GM23248 (cell line): ENCODE results near the gene FBH1. TPM values are rescaled to one million over a fixed set of nuclear protein-coding genes. Genes with fewer than 3 reads are reported as not detected.

Experiments
- DNase-seq: peaks from one replicate; pipeline ENCODE4 v3.0.0-alpha.2; 2015
- H2AFZ ChIP-seq: fragments of 200-600 bp; sonication (generic); 2 replicates; pipeline ENCODE4 v1.6.1; 2016; ENCODE audit warnings: antibody characterized with exemption
- H3F3A ChIP-seq: fragments of 200-600 bp; sonication (generic); 2 replicates; pipeline ENCODE4 v1.6.1; 2016; ENCODE audit warnings: mild to moderate bottlenecking, antibody characterized with exemption, mixed run types; ENCODE audit not compliant: insufficient read depth
- H3K27ac ChIP-seq: fragments of 200-600 bp; sonication (generic); 2 replicates; pipeline ENCODE4 v1.5.1; 2016; ENCODE audit warnings: mild to moderate bottlenecking
- H3K27me3 ChIP-seq: fragments of 200-600 bp; sonication (generic); replicated peaks from 2 replicates; pipeline ENCODE4 v1.6.1; 2016; ENCODE audit warnings: mild to moderate bottlenecking; ENCODE audit not compliant: insufficient read depth
- H3K36me3 ChIP-seq: fragments of 200-600 bp; sonication (generic); 2 replicates; pipeline ENCODE4 v1.6.1; 2016; ENCODE audit warnings: low read depth, mild to moderate bottlenecking
- H3K4me1 ChIP-seq: fragments of 200-600 bp; sonication (generic); 2 replicates; pipeline ENCODE4 v1.6.1; 2016; ENCODE audit warnings: mild to moderate bottlenecking; ENCODE audit not compliant: insufficient read depth
- H3K4me2 ChIP-seq: fragments of 200-600 bp; sonication (generic); one replicate; pipeline ENCODE4 v1.6.1; 2016; ENCODE audit warnings: mild to moderate bottlenecking; ENCODE audit not compliant: unreplicated experiment
- H3K4me3 ChIP-seq: fragments of 200-600 bp; sonication (generic); 2 replicates; pipeline ENCODE4 v1.5.1; 2016; ENCODE audit warnings: mild to moderate bottlenecking
- H3K79me2 ChIP-seq: fragments of 200-600 bp; sonication (generic); 2 replicates; pipeline ENCODE4 v1.6.1; 2016; ENCODE audit warnings: mild to moderate bottlenecking; ENCODE audit not compliant: insufficient read depth
- H3K9ac ChIP-seq: fragments of 200-600 bp; sonication (generic); 2 replicates; pipeline ENCODE4 v1.6.1; 2016; ENCODE audit warnings: mild to moderate bottlenecking
- H3K9me2 ChIP-seq: fragments of 200-600 bp; sonication (generic); 2 replicates; pipeline ENCODE4 v1.6.1; 2016; ENCODE audit warnings: mixed run types, mild to moderate bottlenecking, moderate library complexity; ENCODE audit not compliant: insufficient read depth
- H3K9me3 ChIP-seq: fragments of 200-600 bp; sonication (generic); one replicate; pipeline ENCODE4 v1.6.1; 2017; ENCODE audit warnings: low read depth
- H4K20me1 ChIP-seq: fragments of 200-600 bp; sonication (generic); 2 replicates; pipeline ENCODE4 v1.6.0; 2016; ENCODE audit not compliant: insufficient read depth
- EZH2 ChIP-seq: fragments of 200-600 bp; sonication (generic); IDR thresholded peaks from 2 replicates; pipeline ENCODE4 v1.6.1; 2018; ENCODE audit warnings: antibody characterized with exemption, mild to moderate bottlenecking; ENCODE audit not compliant: insufficient read depth, poor library complexity, severe bottlenecking
- EZH2phosphoT487 ChIP-seq: fragments of 200-600 bp; sonication (generic); IDR thresholded peaks from 2 replicates; pipeline ENCODE4 v1.6.1; 2018; ENCODE audit warnings: antibody characterized with exemption, moderate library complexity, mild to moderate bottlenecking, low read depth; ENCODE audit not compliant: insufficient read depth
- WGBS, 2 experiments: methylation state at CpG; one replicate each; pipeline ENCODE4 v1.1.6; 2015 to 2017; ENCODE audit warnings: low lambda C conversion rate in 2 of 2, low coverage in 1 of 2; ENCODE audit errors: missing lambda C conversion rate in 2 of 2; 5-methylcytosine and 5-hydroxymethylcytosine counted together
- in situ Hi-C: fragments of 300-500 bp; cut with MboI; formaldehyde crosslinking; loops from 2 replicates; pipeline ENCODE4 v1.15.0; 2020
- polyA plus RNA-seq: library from polyadenylated mRNA; unstranded; fragments of >200 nt; fragmentation: Nextera tagmentation; extraction: Ambion mirVana; gene quantifications from 2 replicates; pipeline ENCODE4 v1.2.1, GENCODE V29; 2016
- total RNA-seq: library from RNA; depleted of rRNA; stranded (reverse); fragments of >200 nt; shearing (Covaris generic); gene quantifications from 2 replicates; pipeline ENCODE4 v1.2.3, GENCODE V29; 2014

FBH1 gene
- total and polyA plus RNA-seq, 2 experiments from 2014 or later = 66.4 to 79.3 TPM

DNA sequence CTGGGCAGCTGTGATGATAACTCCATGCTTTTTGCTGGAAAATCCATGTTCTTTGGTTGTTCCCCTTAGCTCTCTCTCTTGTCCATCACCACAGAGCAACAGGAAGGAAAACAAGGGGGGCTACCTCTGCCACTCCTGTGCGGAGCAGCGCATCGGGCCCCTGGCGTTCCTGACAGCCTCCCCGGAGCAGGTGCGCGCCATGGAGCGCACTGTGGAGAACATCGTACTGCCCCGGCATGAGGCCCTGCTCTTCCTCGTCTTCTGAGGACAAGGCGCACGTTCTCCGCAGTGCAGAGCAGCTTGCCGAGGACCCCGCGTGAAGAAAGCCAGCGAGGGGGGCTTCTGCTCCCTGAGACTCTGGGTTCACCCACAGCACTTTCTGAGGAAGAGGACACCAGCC is 47.0 kb downstream of the FBH1 start:
- H4K20me1 ChIP-seq = no peaks in the 10 kb centered on the region
- no peak overlapping the region for H3K4me3 ChIP-seq
- H3K4me2 ChIP-seq = no peak overlapping the region
- no peaks in the 10 kb centered on the region for H3K9me2 ChIP-seq
- DNase-seq = no peak
- 96 to 100% methylated on average over 17 to 18 of the region's 18 CpGs for WGBS, 2 experiments
- H3K4me1 ChIP-seq = no peaks in the 10 kb centered on the region
- H3K27me3 ChIP-seq = no peaks in the 10 kb centered on the region
- H3F3A ChIP-seq = no peaks in the 10 kb centered on the region; the same call in 1 of the 2 replicates
- no peaks in the 10 kb centered on the region for H3K9me3 ChIP-seq
- no peak overlapping the region for H3K27ac ChIP-seq
- no peaks in the 10 kb centered on the region; the same call in 1 of the 2 replicates for H3K79me2 ChIP-seq
- TF ChIP-seq EZH2 = no peak
- no peak for TF ChIP-seq EZH2phosphoT487
- H2AFZ ChIP-seq = no peak overlapping the region
- peaks cover 22% of the 10 kb centered on the region; the same call in 1 of the 2 replicates for H3K36me3 ChIP-seq
- in situ Hi-C loops = no loop called here
- no peak overlapping the region for H3K9ac ChIP-seq

DNA sequence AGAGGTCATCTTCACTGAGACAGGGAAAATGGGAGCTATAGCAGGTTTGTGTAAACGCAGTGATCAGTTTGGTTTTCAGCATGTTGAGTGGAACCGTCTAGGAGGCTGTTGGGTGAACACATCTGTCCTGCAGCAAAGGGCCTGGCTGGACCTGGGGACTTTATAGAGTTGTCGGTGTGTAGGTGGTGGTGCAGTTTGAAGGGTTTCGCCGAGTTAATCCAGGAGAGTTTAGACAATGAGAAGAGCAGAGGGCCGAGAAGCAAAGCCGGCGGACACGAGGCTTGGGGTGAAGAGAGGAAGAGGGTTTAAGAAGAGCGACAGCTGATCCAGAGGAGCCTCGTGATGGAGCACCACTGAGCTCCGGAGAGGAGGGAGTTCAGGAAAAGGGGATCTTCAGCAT is 48.2 kb downstream of the FBH1 start:
- Histone ChIP-seq H4K20me1 (no peaks in the 10 kb centered on the region), H3K9ac (no peak overlapping the region), H3K4me1 (peaks cover 4% of the 10 kb centered on the region), H3K27ac (no peak overlapping the region), H3K4me2 (no peak overlapping the region), H3K79me2 (no peaks in the 10 kb centered on the region), H3K9me3 (no peaks in the 10 kb centered on the region), H3K9me2 (no peaks in the 10 kb centered on the region), H3K4me3 (no peak overlapping the region), H3K27me3 (no peaks in the 10 kb centered on the region), H3K36me3 (peaks cover 22% of the 10 kb centered on the region; the same call in 1 of the 2 replicates), H2AFZ (no peak overlapping the region), H3F3A (peaks cover 5% of the 10 kb centered on the region; the same call in 1 of the 2 replicates)
- in situ Hi-C loops = no loop called here
- 81 to 85% methylated on average over 12 of the region's 12 CpGs for WGBS, 2 experiments
- no peak for TF ChIP-seq EZH2
- no peak for TF ChIP-seq EZH2phosphoT487
- no peak for DNase-seq

DNA sequence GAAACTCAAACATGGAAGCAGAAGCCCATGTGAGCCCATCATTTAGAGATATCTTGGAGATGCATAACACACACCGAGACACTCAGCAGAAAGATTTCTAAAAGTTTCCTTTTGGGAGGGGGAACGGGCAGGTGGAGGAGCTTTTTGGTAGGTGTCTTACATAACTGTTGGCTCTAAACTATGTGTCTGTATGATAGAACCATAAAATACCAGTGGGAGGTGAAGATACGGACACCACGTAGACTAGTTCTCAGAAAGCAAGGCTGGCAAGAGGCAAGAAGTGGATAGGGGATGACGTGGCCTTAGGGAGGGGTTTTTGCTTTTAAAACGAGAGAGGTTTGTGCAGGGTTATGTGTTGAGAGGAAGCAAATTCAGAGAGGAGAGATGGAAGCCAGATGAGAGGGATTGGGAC is 50.8 kb downstream of the FBH1 start:
- Histone ChIP-seq H3K27me3 (no peaks in the 10 kb centered on the region), H3F3A (peaks cover 22% of the 10 kb centered on the region), H3K79me2 (no peaks in the 10 kb centered on the region), H4K20me1 (no peaks in the 10 kb centered on the region), H3K9me2 (no peaks in the 10 kb centered on the region), H3K9ac (no peak overlapping the region), H3K4me3 (no peak overlapping the region), H3K9me3 (no peaks in the 10 kb centered on the region), H2AFZ (no peak overlapping the region), H3K4me1 (peaks cover 26% of the 10 kb centered on the region), H3K36me3 (peaks cover 12% of the 10 kb centered on the region; the same call in 1 of the 2 replicates), H3K27ac (no peak overlapping the region), H3K4me2 (no peak overlapping the region)
- no peak for TF ChIP-seq EZH2
- DNase-seq = peak; percentile 35
- in situ Hi-C loops = no loop called here
- 53 to 62% methylated on average over 6 of the region's 6 CpGs for WGBS, 2 experiments

DNA sequence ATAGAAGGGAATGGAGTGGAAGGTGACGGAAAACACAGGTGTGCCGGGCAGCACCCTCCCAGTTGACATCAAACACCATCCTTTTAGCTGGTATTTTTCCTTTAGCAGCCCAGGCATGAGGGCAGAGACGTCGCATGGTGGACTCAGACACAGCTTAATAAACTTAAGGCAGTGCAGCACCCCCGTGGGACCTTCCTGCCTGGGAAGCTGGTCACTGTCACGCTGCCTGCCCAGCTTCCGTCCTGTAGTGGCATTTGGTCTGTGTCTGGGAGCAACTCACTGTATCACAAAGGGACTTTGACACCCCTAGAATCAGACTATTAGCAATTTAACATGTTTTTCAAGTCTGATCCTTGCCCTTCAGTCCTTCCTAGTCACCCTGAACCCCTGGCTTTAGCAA is 51.5 kb downstream of the FBH1 start:
- 76% methylated on average over 7 of the region's 7 CpGs for WGBS, 2 experiments
- no peaks in the 10 kb centered on the region for H3K79me2 ChIP-seq
- TF ChIP-seq EZH2 (no peak), EZH2phosphoT487 (no peak)
- peaks cover 5% of the 10 kb centered on the region; the same call in 1 of the 2 replicates for H3K36me3 ChIP-seq
- no peak overlapping the region for H3K4me2 ChIP-seq
- in situ Hi-C loops = no loop called here
- H3K4me3 ChIP-seq = no peak overlapping the region
- no peaks in the 10 kb centered on the region for H3K9me3 ChIP-seq
- no peaks in the 10 kb centered on the region for H4K20me1 ChIP-seq
- peaks cover 29% of the 10 kb centered on the region for H3F3A ChIP-seq
- DNase-seq = no peak
- no peak overlapping the region for H3K27ac ChIP-seq
- H3K9ac ChIP-seq = no peak overlapping the region
- no peaks in the 10 kb centered on the region for H3K27me3 ChIP-seq
- no peaks in the 10 kb centered on the region for H3K9me2 ChIP-seq
- peaks cover 33% of the 10 kb centered on the region for H3K4me1 ChIP-seq
- no peak overlapping the region for H2AFZ ChIP-seq

DNA sequence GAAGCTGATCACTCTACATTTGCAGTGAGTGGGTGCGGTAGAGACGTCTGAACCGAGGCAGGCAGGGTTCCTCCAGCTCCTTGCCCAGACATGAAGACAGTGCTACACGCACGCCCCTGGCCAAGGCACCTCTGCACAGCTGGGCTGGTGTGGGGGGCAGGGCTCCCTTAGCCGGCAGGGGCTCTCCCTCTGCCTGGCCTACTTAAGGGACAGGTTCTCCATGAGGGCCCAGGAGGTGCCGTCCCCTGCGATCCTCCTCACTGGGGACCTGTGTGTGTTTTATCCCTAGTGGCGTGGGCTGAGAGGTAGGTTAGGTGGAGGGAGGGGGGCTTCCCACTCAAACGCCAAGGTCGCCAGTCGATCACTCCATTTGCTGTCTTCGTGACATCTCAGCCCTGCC is 52.0 kb downstream of the FBH1 start:
- in situ Hi-C loops = no loop called here
- Histone ChIP-seq H3K79me2 (no peaks in the 10 kb centered on the region), H4K20me1 (no peaks in the 10 kb centered on the region)

More for the DNA sequence above, 52.0 kb downstream of the FBH1 start:
- no peak for TF ChIP-seq EZH2
- TF ChIP-seq EZH2phosphoT487 = no peak
- Histone ChIP-seq H3K4me1 (peaks cover 34% of the 10 kb centered on the region), H3K27me3 (no peaks in the 10 kb centered on the region), H3K27ac (no peak overlapping the region), H3K36me3 (0 out of 2 replicates have a peak, but pooled peaks cover under 1% of the 10 kb centered on the region), H3K4me2 (no peak overlapping the region), H3K9me3 (no peaks in the 10 kb centered on the region), H3F3A (peaks cover 33% of the 10 kb centered on the region), H2AFZ (no peak overlapping the region), H3K9ac (no peak overlapping the region), H3K4me3 (no peak overlapping the region), H3K9me2 (no peaks in the 10 kb centered on the region)
- no peak for DNase-seq
- WGBS, 2 experiments = 86 to 90% methylated on average over 13 of the region's 13 CpGs
